GM18867 (cell line): ENCODE results near the gene GID8.

ENCODE experiments used
- ATAC-seq: cut with Tn5 transposase; IDR thresholded peaks from one replicate; pipeline ENCODE4 v1.9.1; 2021; ENCODE audit warnings: mild to moderate bottlenecking, moderate library complexity; ENCODE audit not compliant: unreplicated experiment

The GID8 gene

DNA sequence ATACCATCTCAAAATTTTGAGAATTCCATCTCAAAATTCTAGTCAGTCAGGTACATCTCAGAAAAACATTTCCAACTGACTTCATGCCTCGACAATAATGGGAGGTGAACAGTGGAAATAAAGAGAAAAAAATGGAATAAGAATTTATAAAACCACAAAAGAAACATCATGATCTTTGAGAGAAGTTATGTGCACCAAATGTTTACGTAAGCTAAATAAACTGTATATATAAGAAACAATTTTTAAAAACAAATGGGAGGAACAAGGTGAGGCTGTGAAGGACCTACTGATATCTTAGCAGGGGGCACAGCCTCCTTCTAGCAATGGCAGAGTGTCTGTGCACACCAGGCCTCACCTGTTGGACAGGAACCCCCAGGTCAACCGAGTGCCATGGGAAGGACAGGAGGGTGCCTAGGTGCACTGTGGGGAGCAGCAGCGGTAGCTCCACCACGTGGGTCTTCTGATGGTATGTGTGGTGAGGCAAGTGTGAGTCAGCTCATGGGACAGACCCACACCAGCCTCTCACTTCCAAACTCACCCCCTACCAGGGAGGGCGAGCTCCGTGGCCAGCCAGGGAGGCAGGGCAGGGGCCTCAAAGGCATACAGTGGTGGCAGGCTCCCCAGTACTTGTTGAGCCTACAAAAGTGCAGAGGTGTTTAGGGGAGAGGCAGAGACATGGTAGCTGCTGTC is 34.9 kb upstream of the GID8 start:
- ATAC-seq, result no peak

DNA sequence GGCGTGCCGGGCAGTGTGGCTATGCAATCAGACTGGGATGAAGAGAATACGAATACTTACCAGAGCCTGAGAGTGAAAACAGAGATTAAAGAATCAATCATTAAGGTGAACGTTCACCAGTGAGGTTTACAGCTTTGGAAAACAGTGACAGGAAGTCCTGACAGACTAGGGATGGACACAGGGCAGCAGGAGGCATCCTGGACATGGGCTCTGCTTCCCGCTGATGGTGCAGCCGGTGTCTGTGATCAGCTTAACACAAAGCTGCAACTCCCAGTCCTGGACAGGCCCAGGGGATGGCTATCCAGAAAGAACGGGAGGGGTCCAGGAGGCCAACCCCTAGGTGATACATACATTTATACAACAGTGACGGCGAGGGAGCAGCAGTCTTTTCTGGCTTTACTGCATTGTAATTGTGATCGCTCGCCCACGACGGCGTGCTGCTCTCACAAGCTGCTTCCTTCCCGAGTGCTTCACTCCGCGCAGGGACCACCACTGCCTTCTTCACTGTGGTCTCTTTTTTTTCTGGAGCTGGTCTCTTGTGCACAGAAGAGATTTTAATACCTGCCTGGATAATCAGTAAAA is 32.3 kb upstream of the GID8 start:
- ATAC-seq, result no peak

DNA sequence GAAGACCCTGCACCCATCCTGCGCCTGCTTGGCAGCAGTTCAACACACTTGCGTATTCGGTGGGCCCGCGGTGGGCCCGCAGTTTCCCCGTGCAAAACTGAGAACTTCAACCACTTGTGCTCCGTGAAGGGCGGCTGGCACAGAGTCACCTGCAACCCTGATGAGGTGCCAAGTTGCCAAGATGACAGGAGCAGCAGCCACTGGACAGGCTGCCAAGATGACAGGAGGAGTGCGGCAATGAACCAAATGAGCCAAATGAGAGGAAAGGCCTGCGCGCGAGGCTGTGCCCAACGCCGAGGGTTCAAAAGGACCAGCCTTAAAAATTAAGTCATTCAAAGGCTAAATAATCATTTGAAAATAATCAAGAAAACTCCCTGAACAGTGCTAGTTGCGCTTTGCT is 31.7 kb upstream of the GID8 start:
- no peak for ATAC-seq

DNA sequence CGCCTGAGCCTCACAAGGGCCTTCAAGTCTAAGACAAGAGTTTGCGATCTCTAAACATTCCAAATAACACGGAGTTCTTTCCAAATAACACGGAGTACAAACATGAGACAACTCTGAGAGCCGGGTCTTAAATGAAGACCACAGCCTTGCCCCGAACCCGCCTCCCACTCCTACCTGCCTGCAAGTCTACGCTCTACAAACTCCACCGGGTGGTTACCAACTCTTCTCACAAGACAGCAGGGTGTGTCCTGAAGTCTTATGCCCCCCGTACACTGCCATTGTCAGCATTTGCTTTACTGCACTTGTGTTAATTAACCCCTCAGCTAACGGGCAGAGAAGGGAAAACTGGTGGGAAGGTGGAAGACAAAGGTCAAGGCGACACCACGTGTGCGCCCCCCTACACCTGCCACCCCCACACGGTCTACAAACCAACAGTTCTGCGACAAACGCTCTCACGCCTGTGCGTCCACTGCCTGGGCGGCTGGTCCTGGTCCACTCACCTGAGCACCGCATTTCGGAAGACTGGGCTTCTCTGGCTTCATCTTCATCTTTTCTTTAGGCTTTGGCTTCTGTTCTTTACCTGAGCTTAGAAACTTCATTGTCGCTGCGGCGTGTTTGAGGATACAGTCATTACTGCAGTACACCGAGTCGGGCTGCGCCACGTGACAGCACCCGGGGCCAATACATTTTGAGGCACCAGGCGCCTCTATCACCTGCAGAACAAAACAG is 31.1 kb upstream of the GID8 start:
- no peak for ATAC-seq

DNA sequence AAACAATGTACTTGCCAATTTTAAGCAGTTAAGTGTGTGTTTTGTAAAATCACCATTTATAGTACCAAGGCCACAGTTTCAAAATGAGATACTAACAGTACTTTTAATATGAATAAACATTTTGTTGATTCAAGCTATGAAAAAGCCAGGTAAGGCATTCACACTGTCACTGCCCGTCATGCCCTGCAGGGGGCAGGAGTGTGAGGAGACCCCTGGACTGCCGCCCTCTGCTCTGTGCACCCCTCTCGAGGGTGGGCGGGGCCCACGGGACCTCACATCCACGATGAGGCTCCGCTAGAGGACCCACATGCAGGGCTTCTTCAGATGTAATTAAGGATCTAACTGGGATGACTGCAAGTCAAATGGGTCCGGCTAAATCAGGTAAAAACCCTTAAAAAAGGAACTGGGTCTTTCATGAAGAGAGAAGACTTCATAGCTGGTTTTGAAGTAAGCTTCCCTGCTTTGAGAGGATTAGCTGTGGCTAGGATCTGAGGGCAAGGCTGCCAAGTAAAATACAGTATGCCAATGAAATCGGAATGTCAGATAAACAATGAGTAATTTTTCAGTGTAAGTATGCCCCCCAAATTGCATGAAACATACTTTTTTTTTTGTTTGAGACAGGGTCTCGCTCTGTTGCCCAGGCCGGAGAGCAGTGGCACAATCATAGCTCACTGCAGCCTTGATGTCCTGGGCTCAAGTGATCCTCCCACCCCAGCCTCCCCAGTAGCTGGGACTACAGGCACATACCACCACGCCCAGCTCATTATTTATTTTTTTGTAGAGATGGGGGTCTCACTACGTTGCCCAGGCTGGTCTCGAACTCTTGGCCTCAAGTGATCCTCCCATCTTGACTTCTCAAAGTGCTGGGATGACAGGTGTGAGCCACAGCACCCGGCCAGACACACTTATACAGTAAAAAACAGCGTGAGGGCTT is 30.3 kb upstream of the GID8 start:
- no peak for ATAC-seq

DNA sequence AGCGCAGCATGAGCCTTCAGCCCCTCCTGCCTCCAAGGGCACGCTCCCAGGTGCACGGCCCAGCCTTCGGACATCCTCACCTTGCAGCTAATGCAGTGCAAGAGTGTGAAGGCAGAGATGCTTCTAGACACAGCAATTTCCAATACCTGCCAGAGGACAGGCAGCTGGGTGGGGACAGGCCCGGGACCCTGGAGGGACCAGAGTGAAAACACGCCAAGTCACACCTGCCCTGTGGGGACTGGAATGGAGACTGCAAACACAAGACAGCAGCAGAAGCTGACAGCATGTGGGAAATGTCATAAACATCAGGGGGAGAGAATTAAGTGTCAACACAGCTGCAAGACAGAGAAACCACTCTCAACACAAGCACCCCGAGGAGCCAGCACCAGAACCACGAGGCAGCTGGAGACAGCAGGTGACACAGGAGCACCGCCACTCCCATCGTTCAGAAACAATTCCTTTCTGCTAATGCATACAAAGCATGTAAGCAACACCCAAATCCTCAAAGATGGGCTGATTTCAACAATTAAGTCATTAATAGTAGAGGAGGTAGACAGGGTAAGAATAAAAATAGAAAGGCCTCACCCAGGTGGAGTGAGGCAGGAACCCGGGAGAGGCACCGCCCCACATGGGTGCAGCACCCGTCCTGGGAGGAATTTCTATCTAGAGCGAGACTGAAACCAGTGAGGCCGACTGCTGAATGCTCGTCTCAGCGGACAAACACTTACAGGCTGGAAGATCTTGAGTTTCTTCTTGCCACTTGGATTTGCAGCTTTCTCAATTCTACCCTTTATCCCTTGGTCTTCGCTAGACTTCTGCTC is 28.8 kb upstream of the GID8 start:
- ATAC-seq, result no peak

DNA sequence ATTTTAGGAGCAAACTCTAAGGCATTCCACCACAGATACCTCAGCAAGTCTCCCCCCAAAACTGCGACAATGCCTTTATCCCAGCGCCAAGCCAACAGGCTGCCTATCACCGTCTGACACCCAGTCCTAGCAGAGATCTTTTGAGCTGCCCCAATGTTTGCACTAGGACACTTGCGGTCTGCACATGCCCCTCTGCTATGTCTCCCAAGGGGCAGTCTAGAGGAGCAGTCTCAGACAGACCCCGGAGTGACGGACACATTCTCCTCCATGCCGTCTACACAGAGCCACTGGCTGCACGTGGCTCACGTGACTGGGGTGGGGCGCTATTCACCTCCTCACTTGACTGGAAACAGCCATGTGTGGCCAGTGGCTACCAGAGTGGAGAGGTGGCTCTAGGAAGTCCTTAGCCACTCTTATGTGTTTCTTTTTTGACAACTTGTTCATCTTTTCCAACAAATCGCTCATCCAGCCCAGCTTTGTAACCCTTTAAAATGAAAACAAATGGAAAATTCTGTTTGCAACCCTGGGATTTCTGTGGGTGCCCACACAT is 27.7 kb upstream of the GID8 start:
- no peak for ATAC-seq

DNA sequence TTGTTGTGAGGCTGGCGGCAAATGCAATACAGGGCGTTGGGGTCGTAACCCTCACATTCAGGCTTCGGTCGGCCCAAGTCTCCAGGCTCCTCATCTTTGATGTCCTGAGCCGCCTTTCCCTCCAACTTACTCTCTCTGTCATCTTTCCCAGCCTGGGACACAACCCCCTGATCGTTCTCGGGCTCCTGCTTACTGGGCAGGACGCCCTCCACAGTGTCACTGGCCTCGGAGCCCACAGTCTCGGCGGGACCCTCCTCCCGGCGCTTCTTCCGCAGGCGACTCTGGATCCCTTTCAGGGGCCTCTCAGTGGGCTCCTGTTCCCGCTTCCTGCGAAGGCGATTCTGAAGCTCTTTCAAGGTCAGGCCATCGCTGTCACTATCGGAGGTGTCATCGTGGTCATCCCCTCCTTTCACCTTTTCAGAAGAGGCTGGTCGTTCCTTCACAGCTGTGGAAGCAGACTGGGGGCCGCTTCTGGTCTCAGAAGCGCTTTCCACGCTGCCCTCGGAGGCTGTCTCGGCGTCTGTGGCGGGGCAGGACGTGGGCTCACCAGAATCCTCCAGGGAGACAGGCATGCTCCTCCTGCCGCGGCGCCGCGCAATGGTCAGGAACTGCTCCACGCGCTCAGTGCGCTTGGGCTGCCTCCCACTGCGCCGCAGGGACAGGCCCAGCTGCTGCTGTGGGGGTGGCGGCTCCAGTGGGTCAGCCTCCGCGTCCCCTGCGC is 27.0 kb upstream of the GID8 start:
- ATAC-seq, result no peak

DNA sequence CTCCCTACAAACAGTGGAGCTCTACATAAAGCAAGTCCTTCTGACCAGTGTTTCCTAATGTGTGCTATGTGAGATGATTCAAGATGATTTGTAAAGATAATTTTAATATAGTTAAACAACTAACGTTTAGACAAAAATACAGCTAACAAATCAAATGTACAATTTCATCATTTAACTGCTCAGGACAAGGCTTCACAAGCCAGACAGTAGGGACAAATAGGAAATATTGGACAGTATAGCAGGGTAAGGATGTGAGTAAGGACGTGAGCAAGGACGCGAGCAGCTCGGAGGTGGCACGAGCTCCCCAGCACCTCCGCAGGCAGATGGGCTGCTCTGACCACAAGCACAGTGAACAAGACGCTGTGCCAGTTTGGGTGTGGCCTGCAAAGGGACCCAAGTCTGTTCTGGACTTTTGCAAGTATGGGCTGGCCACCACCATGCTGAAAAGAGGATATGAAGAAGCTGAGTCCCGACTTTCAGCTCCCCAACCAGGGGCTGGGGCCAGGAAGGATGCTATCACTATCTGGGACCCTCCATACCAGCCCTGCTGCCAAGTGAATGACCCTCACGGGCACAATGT is 26.2 kb upstream of the GID8 start:
- ATAC-seq, result no peak

DNA sequence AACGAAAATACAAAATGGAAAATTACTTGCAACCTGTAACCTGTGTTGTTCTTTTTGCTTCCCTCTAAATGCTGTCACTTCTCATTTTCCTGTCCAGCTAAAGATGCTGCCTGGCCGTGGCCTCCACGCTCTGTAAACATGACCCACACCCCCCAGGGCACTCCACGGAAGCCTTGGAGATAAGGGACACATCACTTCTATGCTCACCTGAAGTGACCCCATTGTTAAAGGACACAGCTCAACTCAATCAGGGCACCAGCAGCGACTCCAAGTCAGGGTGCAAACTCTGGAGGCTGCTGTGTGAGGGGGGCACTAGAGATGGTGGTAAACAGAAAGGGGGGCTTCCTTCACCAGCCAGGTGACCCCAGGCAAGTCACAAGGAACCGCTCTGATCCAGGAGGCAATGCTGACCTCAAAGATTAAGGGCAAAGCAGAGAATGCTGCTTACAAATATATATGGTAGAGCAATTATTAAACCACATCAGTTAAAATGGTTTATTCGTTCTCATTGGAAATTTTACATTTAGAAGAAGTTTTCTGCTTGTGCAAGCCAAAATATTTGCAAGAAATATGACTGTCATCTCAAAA is 24.8 kb upstream of the GID8 start:
- ATAC-seq, result no peak

DNA sequence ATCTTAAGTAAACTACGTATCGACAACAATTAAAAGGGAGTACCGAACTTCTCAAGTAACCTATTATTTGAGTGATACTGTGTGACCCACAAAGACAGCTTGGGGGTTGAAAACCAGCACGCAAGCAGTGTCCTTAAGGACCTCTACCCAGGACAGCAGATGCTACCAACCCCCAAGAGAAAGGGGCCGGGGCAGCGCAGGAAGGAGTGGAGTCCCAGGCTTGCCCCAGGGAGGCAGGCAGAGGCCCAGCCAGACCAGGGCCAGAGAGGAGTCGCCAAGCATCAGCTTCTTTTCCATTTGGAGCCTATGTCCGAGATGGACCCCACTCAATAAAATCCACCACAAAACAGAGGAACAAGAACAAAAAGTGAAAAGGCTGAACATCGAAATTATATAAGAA is 23.5 kb upstream of the GID8 start:
- ATAC-seq, result no peak

DNA sequence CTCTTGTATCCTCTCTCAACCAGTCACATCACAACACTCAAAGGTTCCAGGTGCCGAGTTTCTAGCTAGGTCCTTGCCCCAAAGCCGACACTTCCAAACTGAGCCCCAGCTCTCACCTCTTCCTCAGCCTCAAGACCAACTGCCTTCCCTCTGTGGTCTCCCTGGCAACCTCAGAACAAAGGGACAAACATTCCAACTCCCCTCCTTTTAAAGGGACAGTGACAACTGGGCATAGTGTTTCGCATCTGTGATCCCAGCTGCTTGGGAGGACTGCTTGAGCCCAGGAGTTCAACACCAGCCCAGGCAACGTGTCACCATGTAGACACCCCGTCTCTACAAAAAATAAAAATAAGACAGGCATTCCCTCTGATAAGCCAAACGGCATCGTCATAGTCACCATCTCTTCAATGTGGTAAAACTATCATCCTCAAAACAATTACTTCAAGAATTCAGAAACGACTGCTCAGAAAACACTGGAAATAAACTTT is 22.9 kb upstream of the GID8 start:
- ATAC-seq, result no peak

DNA sequence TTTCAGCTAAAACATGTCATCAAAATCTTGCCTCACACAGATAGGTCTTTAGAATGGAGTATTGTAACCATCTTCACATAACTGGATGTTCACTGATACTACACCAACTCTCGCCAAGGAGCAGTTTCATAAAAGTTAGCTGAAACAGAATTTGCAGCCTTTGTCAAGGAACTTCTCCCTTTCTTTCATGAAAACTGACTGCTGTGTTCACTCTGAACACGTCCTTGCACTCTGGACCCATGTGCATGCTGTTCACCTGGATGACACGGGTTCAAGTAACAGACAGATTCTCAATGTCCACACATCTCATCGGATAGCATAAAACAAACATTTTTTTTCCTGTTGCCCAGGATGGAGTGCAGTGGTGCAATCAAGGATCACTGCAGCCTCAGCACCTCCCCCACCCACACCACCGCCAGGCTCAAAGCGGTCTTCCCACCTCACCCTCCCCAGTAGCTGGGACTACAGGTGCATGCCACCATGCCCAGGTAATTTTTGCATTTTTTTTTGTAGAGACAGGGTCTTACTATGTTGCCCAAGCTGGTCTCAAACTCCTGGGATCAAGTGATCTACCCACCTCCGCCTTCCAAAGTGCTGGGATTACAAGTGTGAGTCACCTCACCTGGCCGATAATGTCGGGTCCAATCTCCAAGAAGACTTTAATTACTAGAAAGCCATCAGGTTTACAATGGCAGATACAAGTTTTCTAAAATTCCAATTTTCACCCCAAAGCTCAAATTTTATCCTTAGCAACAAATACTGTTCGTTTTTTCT is 21.1 kb upstream of the GID8 start:
- ATAC-seq, result no peak

DNA sequence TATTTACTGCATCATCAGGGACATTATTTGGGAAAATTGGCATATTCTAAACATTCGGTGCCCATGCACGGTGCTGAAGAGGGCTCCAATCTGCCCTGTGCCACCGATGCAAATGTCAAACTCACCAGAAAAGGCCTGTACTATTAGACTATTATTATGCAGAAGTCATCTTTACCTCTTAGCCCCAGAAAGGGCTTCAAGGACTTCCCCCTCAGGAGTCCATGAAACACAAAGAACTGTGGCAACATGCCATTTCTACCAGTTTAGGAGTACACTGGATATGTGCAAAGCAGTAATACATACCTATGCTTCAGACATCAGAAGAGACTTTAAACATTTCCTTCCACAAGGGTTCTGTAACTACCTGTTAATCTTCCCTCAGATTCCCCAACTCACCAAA is 20.2 kb upstream of the GID8 start:
- ATAC-seq, result no peak

DNA sequence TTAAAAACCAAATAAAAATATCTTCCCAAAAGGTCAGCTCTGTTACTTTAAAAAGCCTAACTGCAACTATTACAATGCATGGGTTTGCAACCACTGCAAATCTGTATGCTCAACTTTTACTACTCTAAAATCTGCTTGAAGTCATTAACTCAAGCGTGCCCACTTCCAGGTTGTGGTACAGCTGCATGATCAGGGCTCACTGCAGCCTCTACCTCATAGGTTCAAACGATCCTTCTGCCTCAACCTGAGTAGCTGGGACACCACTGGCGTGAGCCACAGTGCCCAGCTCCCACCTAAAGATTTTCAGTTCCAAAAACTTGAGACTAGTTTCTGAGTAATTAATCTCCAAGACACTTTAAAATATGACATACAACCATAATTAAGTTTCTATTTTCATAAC is 19.8 kb upstream of the GID8 start:
- ATAC-seq, result no peak

DNA sequence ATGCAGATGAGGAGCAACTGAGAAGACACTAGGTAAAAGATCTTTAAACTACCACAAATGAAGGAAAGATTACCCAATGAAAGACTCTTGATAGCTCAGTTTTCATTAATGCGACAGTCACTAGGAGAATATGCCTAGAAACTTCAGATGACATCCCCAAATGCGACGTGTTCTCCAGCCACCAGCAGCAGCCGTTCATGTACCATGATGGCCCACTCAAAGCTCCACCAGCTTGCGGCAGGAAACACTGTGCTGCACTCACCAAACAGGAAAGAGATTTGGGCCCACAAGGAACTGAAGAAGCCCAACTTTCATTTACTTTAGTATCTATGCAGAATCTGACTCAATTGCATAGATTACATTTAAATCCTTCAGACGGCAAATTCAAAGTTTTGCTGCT is 19.1 kb upstream of the GID8 start:
- ATAC-seq, result no peak

DNA sequence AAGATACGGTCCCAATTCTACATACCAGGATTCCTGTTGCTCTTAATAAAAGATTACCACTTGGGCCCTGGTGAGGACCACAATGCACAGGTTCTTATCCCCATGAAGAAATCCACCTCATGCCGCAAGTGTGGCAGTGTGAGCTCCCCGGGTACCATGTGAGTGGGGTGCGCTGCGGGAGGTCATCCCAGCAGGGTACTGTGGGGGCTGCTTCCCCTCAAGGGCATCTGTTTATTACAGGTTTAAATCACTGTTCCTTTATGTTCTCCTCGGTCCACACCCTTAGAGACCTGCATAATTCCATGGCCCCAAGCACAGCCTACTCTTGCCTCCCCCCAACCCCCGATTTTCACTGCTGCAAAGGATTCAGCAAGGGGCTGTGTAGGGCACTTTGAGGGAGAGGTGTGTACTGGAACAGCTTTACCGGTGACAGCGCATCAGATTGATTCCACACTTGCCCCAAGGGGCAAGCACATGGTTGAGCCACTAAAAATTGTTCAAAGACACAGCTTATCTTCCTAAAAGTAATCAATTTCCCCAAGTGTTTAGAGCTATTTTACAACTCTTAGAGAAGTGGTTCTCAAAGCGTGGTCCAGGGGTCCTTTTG is 17.8 kb upstream of the GID8 start:
- no peak for ATAC-seq
